IMR-90 (cell line): ENCODE data around the gene ZNF132. TPM values are rescaled to one million over a fixed set of nuclear protein-coding genes. Genes with fewer than 3 reads are reported as not detected.
A peak's percentile ranks its signal among the peaks of the same experiment; 100 is the strongest.

Source experiments
- ATAC-seq: fragments of 200-7000 bp; cut with Tn5 transposase; 2 replicates; pipeline ENCODE4 v1.9.1; 2020; ENCODE audit warnings: low read depth, mild to moderate bottlenecking, moderate library complexity
- BruUV-seq: library from RNA; stranded (reverse); fragments of 400-500 nt; replicated peaks from 2 replicates; lab custom pipeline; 2021; lab: Mats Ljungman, UMichigan
- CTCF ChIA-PET: fragments of 300-600 bp; formaldehyde crosslinking; extraction: SDS; loops from one replicate; lab custom pipeline; 2021; ENCODE audit warnings: antibody characterized with exemption; lab: Yijun Ruan, JAX
- POLR2A ChIA-PET: fragments of 300-600 bp; sonication (Branson Sonifier 250); formaldehyde crosslinking; loops from one replicate; lab custom pipeline; 2022; ENCODE audit warnings: antibody characterized with exemption; ENCODE audit not compliant: unreplicated experiment; lab: Charles Lee
- DNase-seq: peaks from one replicate; pipeline ENCODE4 v3.0.0; 2013
- H2AFZ ChIP-seq: replicated peaks from 2 replicates; pipeline ENCODE3; 2013; ENCODE audit warnings: low read length, mild to moderate bottlenecking; ENCODE audit not compliant: poor library complexity
- H2AK5ac ChIP-seq: 2 replicates; pipeline ENCODE4 v1.6.1; 2013; ENCODE audit warnings: low read depth, low read length, inconsistent platforms
- H2AK9ac ChIP-seq: replicated peaks from 2 replicates; pipeline ENCODE3; 2013; ENCODE audit warnings: mild to moderate bottlenecking, low read depth, low read length, moderate library complexity; ENCODE audit not compliant: poor library complexity
- H2BK120ac ChIP-seq: 2 replicates; pipeline ENCODE4 v1.6.1; 2013; ENCODE audit warnings: low read depth, low read length, inconsistent platforms
- H2BK15ac ChIP-seq: 3 replicates; pipeline ENCODE4 v1.6.1; 2013; ENCODE audit warnings: low read depth, low read length, inconsistent platforms
- H2BK20ac ChIP-seq: 2 replicates; pipeline ENCODE4 v1.6.1; 2013; ENCODE audit warnings: low read depth, mild to moderate bottlenecking, inconsistent platforms, low read length, moderate library complexity
- H2BK5ac ChIP-seq: 2 replicates; pipeline ENCODE4 v1.6.1; 2013; ENCODE audit warnings: mild to moderate bottlenecking, low read depth, low read length, inconsistent platforms; ENCODE audit not compliant: poor library complexity, severe bottlenecking
- H3K14ac ChIP-seq: replicated peaks from 2 replicates; pipeline ENCODE4 v1.6.1; 2013; ENCODE audit warnings: low read depth, low read length, inconsistent platforms
- H3K18ac ChIP-seq: 2 replicates; pipeline ENCODE4 v1.6.1; 2013; ENCODE audit warnings: low read depth, low read length, control low read depth
- H3K23ac ChIP-seq: 2 replicates; pipeline ENCODE4 v1.6.1; 2013; ENCODE audit warnings: low read depth, low read length, inconsistent platforms
- H3K27ac ChIP-seq: 2 replicates; pipeline ENCODE4 v1.5.1; 2013; ENCODE audit warnings: mild to moderate bottlenecking, control low read depth, low read length; ENCODE audit not compliant: insufficient read depth
- H3K27me3 ChIP-seq: 2 replicates; pipeline ENCODE4 v1.6.1; 2013; ENCODE audit warnings: low read length; ENCODE audit not compliant: control insufficient read depth, insufficient read depth
- H3K36me3 ChIP-seq: 2 replicates; pipeline ENCODE4 v1.6.1; 2013; ENCODE audit warnings: low read length, mixed read lengths; ENCODE audit not compliant: control insufficient read depth, insufficient read depth
- H3K4ac ChIP-seq: 2 replicates; pipeline ENCODE4 v1.6.1; 2013; ENCODE audit warnings: low read depth, low read length, inconsistent platforms
- H3K4me1 ChIP-seq: 2 replicates; pipeline ENCODE4 v1.6.1; 2013; ENCODE audit warnings: low read length, mixed read lengths; ENCODE audit not compliant: control insufficient read depth, insufficient read depth
- H3K4me2 ChIP-seq: 2 replicates; pipeline ENCODE4 v1.6.1; 2013; ENCODE audit warnings: low read depth, mild to moderate bottlenecking, control low read depth, low read length, moderate library complexity
- H3K4me3 ChIP-seq: 2 replicates; pipeline ENCODE4 v1.5.1; 2013; ENCODE audit warnings: low read depth, mild to moderate bottlenecking, control low read depth, low read length, moderate library complexity; ENCODE audit not compliant: insufficient read depth
- H3K56ac ChIP-seq: 2 replicates; pipeline ENCODE4 v1.6.1; 2013; ENCODE audit warnings: low read length, inconsistent platforms; ENCODE audit not compliant: insufficient read depth; ENCODE audit errors: extremely low read depth
- H3K79me1 ChIP-seq, 2 experiments: 2 replicates each; pipeline ENCODE4 v1.6.1; 2013; ENCODE audit warnings: low read length in 2 of 2, inconsistent platforms in 1 of 2, low read depth in 1 of 2
- H3K9ac ChIP-seq: 2 replicates; pipeline ENCODE4 v1.6.1; 2013; ENCODE audit warnings: low read depth, low read length, control low read depth
- H3K9me1 ChIP-seq: 2 replicates; pipeline ENCODE4 v1.6.1; 2013; ENCODE audit warnings: low read length, inconsistent platforms; ENCODE audit not compliant: insufficient read depth
- H3K9me3 ChIP-seq: 2 replicates; pipeline ENCODE4 v1.6.1; 2013; ENCODE audit warnings: low read length; ENCODE audit not compliant: control insufficient read depth, insufficient read depth
- H4K20me1 ChIP-seq: 2 replicates; pipeline ENCODE4 v1.6.1; 2013; ENCODE audit warnings: low read length, inconsistent platforms; ENCODE audit not compliant: insufficient read depth
- H4K5ac ChIP-seq: 2 replicates; pipeline ENCODE4 v1.6.1; 2013; ENCODE audit warnings: mild to moderate bottlenecking, low read depth, low read length, control low read depth
- H4K8ac ChIP-seq, 2 experiments: 2 replicates each; pipeline ENCODE4 v1.6.1; 2013; ENCODE audit warnings: low read depth in 2 of 2, low read length in 2 of 2, control low read depth in 1 of 2, inconsistent platforms in 1 of 2
- H4K91ac ChIP-seq: 2 replicates; pipeline ENCODE4 v1.6.1; 2013; ENCODE audit warnings: low read depth, low read length, inconsistent platforms; ENCODE audit not compliant: insufficient read depth
- BHLHE40 ChIP-seq: fragments of 150-350 bp; IDR thresholded peaks from 2 replicates; pipeline ENCODE4 v1.6.1; 2016; ENCODE audit warnings: mild to moderate bottlenecking, low read depth, low read length
- CEBPB ChIP-seq: IDR thresholded peaks from 2 replicates; pipeline ENCODE4 v1.6.1; 2012; ENCODE audit warnings: low read depth, low read length, improper control_type of control experiment
- FOS ChIP-seq: fragments of 150-350 bp; IDR thresholded peaks from 2 replicates; pipeline ENCODE4 v1.6.1; 2016; ENCODE audit warnings: low read depth, low read length
- MAFK ChIP-seq: IDR thresholded peaks from 2 replicates; pipeline ENCODE4 v1.6.1; 2012; ENCODE audit warnings: low read depth, low read length, improper control_type of control experiment
- MXI1 ChIP-seq: IDR thresholded peaks from 2 replicates; pipeline ENCODE4 v1.6.1; 2012; ENCODE audit warnings: low read depth, mild to moderate bottlenecking, low read length, moderate library complexity, borderline replicate concordance
- NFE2L2 ChIP-seq: fragments of 150-350 bp; IDR thresholded peaks from 2 replicates; pipeline ENCODE4 v1.6.1; 2016; ENCODE audit warnings: low read depth, mild to moderate bottlenecking, low read length
- POLR2A ChIP-seq: IDR thresholded peaks from 2 replicates; pipeline ENCODE4 v1.6.1; 2012; ENCODE audit warnings: mild to moderate bottlenecking, low read depth, low read length
- RAD21 ChIP-seq: IDR thresholded peaks from 2 replicates; pipeline ENCODE4 v1.6.1; 2012; ENCODE audit warnings: low read length, improper control_type of control experiment
- RCOR1 ChIP-seq: IDR thresholded peaks from 2 replicates; pipeline ENCODE4 v1.6.1; 2012; ENCODE audit warnings: mild to moderate bottlenecking, low read length, improper control_type of control experiment; ENCODE audit not compliant: insufficient replicate concordance
- RFX5 ChIP-seq: IDR thresholded peaks from 2 replicates; pipeline ENCODE4 v1.8.0; 2012; ENCODE audit warnings: low read depth, mild to moderate bottlenecking, low read length, moderate library complexity
- SMC3 ChIP-seq: fragments of 150-350 bp; IDR thresholded peaks from 2 replicates; pipeline ENCODE4 v1.6.1; 2016; ENCODE audit warnings: low read depth, mild to moderate bottlenecking, antibody characterized with exemption, low read length, moderate library complexity
- WGBS, 2 experiments: methylation state at CpG; one replicate each; pipeline versions ENCODE4 v1.1.5 to v1.1.7; 2013; ENCODE audit warnings: missing lambda C conversion rate in 2 of 2; ENCODE audit not compliant: insufficient read length in 1 of 2; ENCODE audit errors: extremely low coverage in 2 of 2; 5-methylcytosine and 5-hydroxymethylcytosine counted together
- dilution Hi-C: fragments of 300-500 bp; cut with HindIII; formaldehyde crosslinking; loops from one replicate; pipeline ENCODE4 v1.14.3; 2018; ENCODE audit warnings: low sequenced_read_pairs; ENCODE audit not compliant: unreplicated experiment
- in situ Hi-C: fragments of 300-500 bp; cut with MboI; formaldehyde crosslinking; loops from 3 replicates; pipeline ENCODE4 v1.14.3; 2019; ENCODE audit warnings: low sequenced_read_pairs, inconsistent platforms, mixed read lengths
- intact Hi-C: fragments of 100-400 bp; cut with micrococcal nuclease; formaldehyde crosslinking; loops from 2 replicates; pipeline ENCODE4 v1.10.0; 2022
- polyA plus RNA-seq, 3 experiments: library from polyadenylated mRNA; depleted of rRNA; stranded (reverse); fragments of >200 nt; gene quantifications; 2 replicates each; pipeline ENCODE4 v1.2.3, GENCODE V29; 2012; ENCODE audit warnings: low replicate concordance in 1 of 3
- total RNA-seq: library from RNA; depleted of rRNA; stranded (reverse); fragments of >200 nt; gene quantifications from 2 replicates; pipeline ENCODE4 v1.2.3, GENCODE V29; 2012
- TF ChIP-seq, protein P1 (sequence below): fragments of 150-350 bp; IDR thresholded peaks from 2 replicates; pipeline ENCODE4 v1.6.1; 2016; ENCODE audit warnings: low read depth, mild to moderate bottlenecking, low read length, moderate library complexity, borderline replicate concordance
- TF ChIP-seq, protein P2 (sequence below): fragments of 150-350 bp; IDR thresholded peaks from 2 replicates; pipeline ENCODE4 v1.6.1; 2017; ENCODE audit warnings: mild to moderate bottlenecking, antibody characterized with exemption, low read length, low read depth

ZNF132 gene
- total and polyA plus RNA-seq, 2 of the 4 experiments (the other 2 are of a cell fraction), result 2.4 to 13.6 TPM

DNA sequence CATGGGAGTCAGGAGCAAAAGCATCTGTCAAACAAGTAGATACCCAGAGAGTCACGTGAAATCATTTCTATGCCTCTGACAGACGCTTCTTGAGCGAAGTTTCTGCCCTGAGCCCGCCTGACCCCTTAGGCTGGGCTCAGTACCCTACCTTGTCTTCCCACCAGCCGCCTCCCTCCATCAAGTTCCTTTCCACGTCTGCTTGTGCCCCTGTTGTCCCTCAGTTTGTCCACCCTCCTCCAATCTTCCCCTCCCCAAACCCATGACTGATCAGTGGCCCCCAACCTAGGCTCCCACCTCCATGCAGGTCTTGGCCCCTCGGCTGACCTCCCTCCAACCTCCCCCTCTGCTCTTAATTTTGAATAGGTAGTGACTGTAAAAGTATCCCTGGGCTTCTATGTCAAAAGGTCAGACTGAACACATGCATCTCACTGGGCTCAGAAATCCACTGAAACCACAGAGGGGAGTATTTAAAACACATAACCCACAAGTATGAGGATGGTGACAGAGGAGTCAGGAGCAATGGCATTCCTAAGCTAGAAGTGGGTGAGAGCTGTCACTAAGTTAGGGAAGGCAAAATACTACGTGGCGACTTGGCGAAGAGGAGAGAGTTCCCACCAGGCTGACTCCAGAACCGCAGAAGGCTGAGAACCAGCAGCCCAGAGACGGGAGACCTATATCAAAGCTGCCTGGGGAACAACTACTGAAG, 34.5 kb upstream of the ZNF132 start:
- H3K56ac ChIP-seq, result peak overlapping the region; percentile 49; the same call in 1 of the 2 replicates
- H3K36me3 ChIP-seq, result peaks cover 29% of the 10 kb centered on the region
- H3K18ac ChIP-seq, result no peak overlapping the region
- WGBS, 2 experiments, result 56% methylated on average over 7 of the region's 12 CpGs; no CpG with 5 or more reads in 1 of the 2 experiments
- in situ Hi-C loops, result no loop called here
- H3K4me1 ChIP-seq, result peaks cover 19% of the 10 kb centered on the region
- peak overlapping the region; percentile 92 for H2AK9ac ChIP-seq
- peaks cover 31% of the 10 kb centered on the region for H3K9me1 ChIP-seq
- peak overlapping the region in 1 of 2 experiments; percentile 82; a peak in 1 of 4 replicates for H4K8ac ChIP-seq
- 0 out of 2 replicates have a peak overlapping the region, but pooled peaks have one; percentile 6 for H2BK20ac ChIP-seq
- intact Hi-C loops, result no loop called here
- H2BK120ac ChIP-seq, result peak overlapping the region; percentile 38; the same call in 1 of the 2 replicates
- TF ChIP-seq BHLHE40 (peak; percentile 76), MXI1 (no peak), RCOR1 (peak; percentile 90), SMC3 (no peak), POLR2A (no peak), RFX5 (no peak), CEBPB (no peak), MAFK (no peak), FOS (0 out of 2 replicates have a peak, but pooled peaks have one; percentile 10), NFE2L2 (no peak), RAD21 (no peak)
- TF ChIP-seq, protein P1, sequence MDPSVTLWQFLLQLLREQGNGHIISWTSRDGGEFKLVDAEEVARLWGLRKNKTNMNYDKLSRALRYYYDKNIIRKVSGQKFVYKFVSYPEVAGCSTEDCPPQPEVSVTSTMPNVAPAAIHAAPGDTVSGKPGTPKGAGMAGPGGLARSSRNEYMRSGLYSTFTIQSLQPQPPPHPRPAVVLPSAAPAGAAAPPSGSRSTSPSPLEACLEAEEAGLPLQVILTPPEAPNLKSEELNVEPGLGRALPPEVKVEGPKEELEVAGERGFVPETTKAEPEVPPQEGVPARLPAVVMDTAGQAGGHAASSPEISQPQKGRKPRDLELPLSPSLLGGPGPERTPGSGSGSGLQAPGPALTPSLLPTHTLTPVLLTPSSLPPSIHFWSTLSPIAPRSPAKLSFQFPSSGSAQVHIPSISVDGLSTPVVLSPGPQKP, result no peak
- TF ChIP-seq, protein P2, sequence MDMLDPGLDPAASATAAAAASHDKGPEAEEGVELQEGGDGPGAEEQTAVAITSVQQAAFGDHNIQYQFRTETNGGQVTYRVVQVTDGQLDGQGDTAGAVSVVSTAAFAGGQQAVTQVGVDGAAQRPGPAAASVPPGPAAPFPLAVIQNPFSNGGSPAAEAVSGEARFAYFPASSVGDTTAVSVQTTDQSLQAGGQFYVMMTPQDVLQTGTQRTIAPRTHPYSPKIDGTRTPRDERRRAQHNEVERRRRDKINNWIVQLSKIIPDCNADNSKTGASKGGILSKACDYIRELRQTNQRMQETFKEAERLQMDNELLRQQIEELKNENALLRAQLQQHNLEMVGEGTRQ, result no peak
- no peak overlapping the region for H3K23ac ChIP-seq
- no peaks in the 10 kb centered on the region for H3K27me3 ChIP-seq
- H3K9ac ChIP-seq, result no peak overlapping the region
- H2BK5ac ChIP-seq, result peak overlapping the region; percentile 25
- H4K20me1 ChIP-seq, result peaks cover 17% of the 10 kb centered on the region
- H3K4me3 ChIP-seq, result no peak overlapping the region
- H3K14ac ChIP-seq, result no peak overlapping the region
- H3K9me3 ChIP-seq, result no peaks in the 10 kb centered on the region
- H2BK15ac ChIP-seq, result no peak overlapping the region; the same call in 2 of the 3 replicates
- peak overlapping the region; percentile 36; the same call in 1 of the 2 replicates for H2AK5ac ChIP-seq
- ChIA-PET CTCF (no interaction called here), POLR2A (no interaction called here)
- no peak overlapping the region; the same call in 1 of the 2 replicates for H4K5ac ChIP-seq
- H3K4me2 ChIP-seq, result peak overlapping the region; percentile 83
- H3K79me1 ChIP-seq, result peaks cover 8 to 49% of the 10 kb centered on the region in 2 experiments
- no peak overlapping the region for H2AFZ ChIP-seq
- H3K27ac ChIP-seq, result peak overlapping the region; percentile 21; the same call in 1 of the 2 replicates
- dilution Hi-C loops, result no loop called here
- DNase-seq (peak; percentile 87), ATAC-seq (peak; percentile 2; the same call in 1 of the 2 replicates)
- peak overlapping the region; percentile 74; the same call in 1 of the 2 replicates for H3K4ac ChIP-seq
- no TSS peak for BruUV-seq
- peak overlapping the region; percentile 43; the same call in 1 of the 2 replicates for H4K91ac ChIP-seq
